Measurements from ENCODE around the gene NDUFS5. TPM values are rescaled to one million over a fixed set of nuclear protein-coding genes. Genes with fewer than 3 reads are reported as not detected.
"Not testable (repeated sequence)": the region's sequence is repeated elsewhere in the genome, so short reads cannot be mapped to it uniquely, and the experiment has no call there.

Gene NDUFS5
- total RNA-seq, 1 donor: 272 TPM

GRCh38 chr1:39001516-39002421 is 24.4 kb upstream of the NDUFS5 start:
- H3K9me3 ChIP-seq (ENCODE audit: low read depth, low read length): no peaks in the 10 kb centered on the region
- H3K27me3 ChIP-seq (ENCODE audit: insufficient read depth, low read length): no peaks in the 10 kb centered on the region
- H3K4me1 ChIP-seq (ENCODE audit: insufficient read depth, low read length): peaks cover 15% of the 10 kb centered on the region
- no peak overlapping the region for H3K4me3 ChIP-seq (ENCODE audit: low read length)

DNA sequence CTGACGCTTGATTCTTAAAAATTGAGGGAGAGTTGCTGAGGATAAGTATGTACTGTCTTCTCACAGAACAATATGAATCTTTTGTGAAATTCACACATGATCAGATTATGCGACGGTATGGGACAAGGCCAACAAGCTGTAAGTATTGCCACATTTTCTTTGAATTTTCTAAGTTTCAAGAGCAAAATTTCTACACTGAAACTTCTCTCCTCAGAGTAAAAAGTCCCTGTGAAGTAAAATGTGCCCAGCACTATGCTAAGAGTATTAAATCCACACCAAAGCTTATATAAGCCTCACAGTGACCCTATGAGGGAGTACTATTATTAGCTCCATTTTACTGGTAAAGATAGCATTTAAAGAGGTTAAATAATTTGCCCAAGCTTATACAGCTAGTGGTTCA is 22.9 kb upstream of the NDUFS5 start:
- no peak overlapping the region for H3K4me3 ChIP-seq (ENCODE audit: low read length)
- no peaks in the 10 kb centered on the region for H3K9me3 ChIP-seq (ENCODE audit: low read depth, low read length)
- H3K4me1 ChIP-seq (ENCODE audit: insufficient read depth, low read length): peaks cover 5% of the 10 kb centered on the region
- H3K27me3 ChIP-seq (ENCODE audit: insufficient read depth, low read length): no peaks in the 10 kb centered on the region

DNA sequence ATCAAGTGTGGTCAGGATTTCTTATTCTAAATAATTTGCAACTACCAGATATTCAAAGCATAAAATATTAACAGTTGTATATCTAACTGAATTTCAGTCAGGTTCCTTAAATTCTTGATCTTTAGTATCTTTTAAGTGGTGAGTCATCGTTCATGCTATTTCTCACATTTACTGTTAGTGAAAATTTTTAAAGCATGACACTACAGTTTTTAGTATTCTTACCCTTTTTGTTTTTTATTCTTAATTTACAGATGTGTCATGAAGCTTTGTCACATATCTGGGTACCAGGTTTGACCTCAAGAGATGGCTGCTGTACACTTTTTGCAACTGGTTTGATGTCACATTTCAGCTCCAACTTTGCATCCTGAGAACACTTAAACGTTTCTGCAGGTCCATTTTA is 22.4 kb upstream of the NDUFS5 start:
- peaks cover 1% of the 10 kb centered on the region for H3K4me1 ChIP-seq (ENCODE audit: insufficient read depth, low read length)

GRCh38 chr1:39006287-39006686 is 19.9 kb upstream of the NDUFS5 start:
- Histone ChIP-seq H3K4me1 (ENCODE audit: insufficient read depth, low read length) (no peaks in the 10 kb centered on the region), H3K9me3 (ENCODE audit: low read depth, low read length) (no peaks in the 10 kb centered on the region), H3K27me3 (ENCODE audit: insufficient read depth, low read length) (no peaks in the 10 kb centered on the region), H3K4me3 (ENCODE audit: low read length) (no peak overlapping the region)

More for the DNA sequence above, 22.4 kb upstream of the NDUFS5 start:
- no peaks in the 10 kb centered on the region for H3K27me3 ChIP-seq (ENCODE audit: insufficient read depth, low read length)
- H3K4me3 ChIP-seq (ENCODE audit: low read length): no peak overlapping the region
- H3K9me3 ChIP-seq (ENCODE audit: low read depth, low read length): no peaks in the 10 kb centered on the region

- Histone ChIP-seq H3K4me1 (ENCODE audit: insufficient read depth, low read length) (no peaks in the 10 kb centered on the region), H3K27me3 (ENCODE audit: insufficient read depth, low read length) (no peaks in the 10 kb centered on the region), H3K9me3 (ENCODE audit: low read depth, low read length) (no peaks in the 10 kb centered on the region), H3K4me3 (ENCODE audit: low read length) (no peak overlapping the region)
Observed at GRCh38 chr1:39006726-39007645, 19.2 kb upstream of the NDUFS5 start.

GRCh38 chr1:39014956-39015355 is 11.2 kb upstream of the NDUFS5 start:
- H3K9me3 ChIP-seq (ENCODE audit: low read depth, low read length); H3K4me1 ChIP-seq (ENCODE audit: insufficient read depth, low read length); H3K27me3 ChIP-seq (ENCODE audit: insufficient read depth, low read length); H3K4me3 ChIP-seq (ENCODE audit: low read length): not testable (repeated sequence)

- Histone ChIP-seq H3K4me3 (ENCODE audit: low read length) (no peak overlapping the region), H3K27me3 (ENCODE audit: insufficient read depth, low read length) (no peaks in the 10 kb centered on the region), H3K9me3 (ENCODE audit: low read depth, low read length) (no peaks in the 10 kb centered on the region), H3K4me1 (ENCODE audit: insufficient read depth, low read length) (no peaks in the 10 kb centered on the region)
Observed at GRCh38 chr1:39016604-39017171, 9.5 kb upstream of the NDUFS5 start.

DNA sequence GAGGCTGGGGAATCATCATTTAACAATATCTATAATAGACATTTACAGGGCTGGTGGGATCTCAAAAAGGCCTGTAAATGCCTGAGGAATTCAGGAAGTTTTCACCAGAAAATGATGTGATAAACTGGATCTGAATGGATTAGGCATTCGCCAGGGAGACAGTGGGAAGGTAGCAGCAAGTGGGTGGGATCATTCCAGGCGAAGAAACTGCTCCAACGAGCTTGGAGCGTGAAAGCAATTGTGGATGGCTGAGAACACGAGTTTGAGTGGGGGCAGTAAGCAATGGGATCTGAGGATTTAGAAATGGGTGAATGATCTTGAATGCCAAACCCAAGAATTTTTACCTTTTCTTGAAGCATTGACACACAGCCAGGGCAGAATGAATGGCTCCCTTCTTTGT is 8.9 kb upstream of the NDUFS5 start:
- Histone ChIP-seq H3K4me1 (ENCODE audit: insufficient read depth, low read length) (no peaks in the 10 kb centered on the region), H3K9me3 (ENCODE audit: low read depth, low read length) (no peaks in the 10 kb centered on the region), H3K27me3 (ENCODE audit: insufficient read depth, low read length) (no peaks in the 10 kb centered on the region), H3K4me3 (ENCODE audit: low read length) (no peak overlapping the region)

GRCh38 chr1:39020494-39020893 is 5.7 kb upstream of the NDUFS5 start:
- H3K4me3 ChIP-seq (ENCODE audit: low read length); H3K27me3 ChIP-seq (ENCODE audit: insufficient read depth, low read length); H3K9me3 ChIP-seq (ENCODE audit: low read depth, low read length); H3K4me1 ChIP-seq (ENCODE audit: insufficient read depth, low read length): not testable (repeated sequence)

- Histone ChIP-seq H3K27me3 (ENCODE audit: insufficient read depth, low read length) (no peaks in the 10 kb centered on the region), H3K4me3 (ENCODE audit: low read length) (no peak overlapping the region), H3K9me3 (ENCODE audit: low read depth, low read length) (no peaks in the 10 kb centered on the region), H3K4me1 (ENCODE audit: insufficient read depth, low read length) (peaks cover 7% of the 10 kb centered on the region)
Observed at GRCh38 chr1:39021426-39021825, 4.7 kb upstream of the NDUFS5 start.

DNA sequence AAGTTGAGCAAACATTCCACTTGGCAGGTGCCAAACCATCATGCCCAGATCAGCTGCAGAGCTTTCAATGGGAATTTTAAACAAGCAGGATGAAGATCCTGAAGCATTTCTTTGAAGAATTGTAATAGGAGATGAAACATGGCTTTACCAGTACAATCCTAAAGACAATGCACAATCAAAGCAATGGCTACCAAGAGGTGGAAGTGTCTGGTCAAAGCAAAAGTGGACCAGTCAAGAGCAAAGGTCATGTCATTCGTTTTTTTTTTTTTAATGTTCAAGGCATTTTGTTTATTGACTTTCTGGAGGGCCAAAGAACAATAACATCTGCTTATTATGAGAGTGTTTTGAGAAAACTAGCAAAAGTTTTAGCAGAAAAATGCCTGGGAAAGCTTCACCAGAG is 3.0 kb upstream of the NDUFS5 start:
- H3K4me3 ChIP-seq (ENCODE audit: low read length): no peak overlapping the region
- H3K9me3 ChIP-seq (ENCODE audit: low read depth, low read length): no peaks in the 10 kb centered on the region
- no peaks in the 10 kb centered on the region for H3K27me3 ChIP-seq (ENCODE audit: insufficient read depth, low read length)
- peaks cover 15% of the 10 kb centered on the region for H3K4me1 ChIP-seq (ENCODE audit: insufficient read depth, low read length)

- H3K9me3 ChIP-seq (ENCODE audit: low read depth, low read length): no peaks in the 10 kb centered on the region
- no peaks in the 10 kb centered on the region for H3K27me3 ChIP-seq (ENCODE audit: insufficient read depth, low read length)
- peaks cover 15% of the 10 kb centered on the region for H3K4me1 ChIP-seq (ENCODE audit: insufficient read depth, low read length)
- H3K4me3 ChIP-seq (ENCODE audit: low read length): peak overlapping the region; percentile 79
Observed at GRCh38 chr1:39026866-39027507, 837 bp downstream of the NDUFS5 start.

GRCh38 chr1:39034114-39034654 is 8.0 kb downstream of the NDUFS5 start:
- H3K9me3 ChIP-seq (ENCODE audit: low read depth, low read length): no peaks in the 10 kb centered on the region
- no peak overlapping the region for H3K4me3 ChIP-seq (ENCODE audit: low read length)
- no peaks in the 10 kb centered on the region for H3K4me1 ChIP-seq (ENCODE audit: insufficient read depth, low read length)
- no peaks in the 10 kb centered on the region for H3K27me3 ChIP-seq (ENCODE audit: insufficient read depth, low read length)

DNA sequence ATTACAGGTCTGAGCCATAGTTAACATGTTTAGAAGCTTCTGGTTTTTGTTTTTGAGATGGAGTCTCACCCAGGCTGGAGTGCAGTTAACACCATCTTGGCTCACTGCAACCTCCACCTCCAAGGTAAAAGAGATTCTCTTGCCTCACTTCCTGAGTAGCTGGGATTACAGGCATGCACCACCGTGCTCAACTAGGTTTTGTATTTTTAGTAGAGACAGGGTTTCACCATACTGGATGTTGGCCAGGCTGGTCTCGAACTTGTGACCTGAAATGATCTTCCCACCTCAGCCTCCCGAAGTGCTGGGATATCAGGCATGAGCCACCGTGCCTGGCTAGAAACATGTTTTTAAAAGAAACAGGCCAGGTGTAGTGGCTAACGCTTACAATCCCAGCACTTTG is 10.5 kb downstream of the NDUFS5 start:
- no peaks in the 10 kb centered on the region for H3K4me1 ChIP-seq (ENCODE audit: insufficient read depth, low read length)
- H3K27me3 ChIP-seq (ENCODE audit: insufficient read depth, low read length): no peaks in the 10 kb centered on the region
- no peak overlapping the region for H3K4me3 ChIP-seq (ENCODE audit: low read length)
- H3K9me3 ChIP-seq (ENCODE audit: low read depth, low read length): no peaks in the 10 kb centered on the region
